Measurements from ENCODE around the gene CYP19A1. TPM values are rescaled to one million over a fixed set of nuclear protein-coding genes. Genes with fewer than 3 reads are reported as not detected.

CYP19A1 gene
- total RNA-seq, 2 experiments from 2014 or later = not detected

- H3K27me3 Mint-ChIP-seq = peaks cover 21% of the 10 kb centered on the region
- H3K4me1 Mint-ChIP-seq = no peaks in the 10 kb centered on the region
- no peaks in the 10 kb centered on the region for H3K9me3 Mint-ChIP-seq
- no peaks in the 10 kb centered on the region for H3K36me3 Mint-ChIP-seq
- H3K27ac Mint-ChIP-seq = no peak overlapping the region
- no peak for DNase-seq
- no peak overlapping the region for H3K4me3 Mint-ChIP-seq
Measured at GRCh38 chr15:51322621-51323296, 15.6 kb downstream of the CYP19A1 start.

DNA sequence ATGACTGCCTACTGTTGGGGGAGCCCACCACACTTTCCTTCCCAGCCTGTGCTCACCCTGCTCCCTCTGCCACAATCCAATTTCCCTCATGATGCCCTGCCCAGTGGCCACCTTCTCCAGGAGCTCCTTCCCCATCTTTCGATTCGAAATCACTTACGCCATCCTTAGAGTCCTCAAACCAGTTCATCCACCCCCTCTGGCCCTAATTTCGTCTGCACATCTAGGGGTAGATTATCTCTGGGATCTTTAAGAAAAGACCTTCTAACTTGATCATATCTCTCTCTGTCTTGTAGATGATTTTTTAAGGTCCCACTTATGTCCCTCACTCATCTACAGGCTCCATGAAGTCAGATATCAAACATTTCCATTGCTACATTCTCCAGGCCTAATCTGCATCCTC is 17.1 kb downstream of the CYP19A1 start:
- Mint-ChIP-seq H3K9me3 (no peaks in the 10 kb centered on the region), H3K4me1 (no peaks in the 10 kb centered on the region), H3K36me3 (no peaks in the 10 kb centered on the region), H3K27ac (peak overlapping the region; percentile 17), H3K4me3 (no peak overlapping the region), H3K27me3 (peaks cover 19% of the 10 kb centered on the region)
- DNase-seq = no peak

DNA sequence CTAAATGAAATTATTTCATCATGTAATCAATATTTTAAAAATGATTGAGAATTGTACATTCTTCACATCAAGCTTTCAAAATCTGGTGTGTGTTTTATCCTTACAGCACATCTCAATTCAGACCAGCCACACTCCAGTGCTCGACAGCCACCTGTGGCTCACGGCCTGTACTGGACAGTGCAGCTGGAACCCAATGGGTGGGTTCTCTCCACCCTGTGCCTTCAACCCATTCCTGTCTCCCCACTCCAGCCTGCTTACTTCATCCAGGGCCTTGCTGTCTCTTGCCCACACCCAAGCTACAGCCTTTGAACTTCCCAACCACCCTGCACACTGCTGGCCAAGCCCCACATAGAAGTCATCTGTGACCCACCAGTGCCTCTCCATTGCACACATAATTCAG is 17.6 kb downstream of the CYP19A1 start:
- DNase-seq = no peak
- Mint-ChIP-seq H3K27ac (no peak overlapping the region), H3K9me3 (no peaks in the 10 kb centered on the region), H3K36me3 (no peaks in the 10 kb centered on the region), H3K4me3 (no peak overlapping the region), H3K27me3 (peaks cover 19% of the 10 kb centered on the region), H3K4me1 (no peaks in the 10 kb centered on the region)

GRCh38 chr15:51319539-51319938 is 18.9 kb downstream of the CYP19A1 start:
- Mint-ChIP-seq H3K4me1 (no peaks in the 10 kb centered on the region), H3K36me3 (no peaks in the 10 kb centered on the region), H3K27ac (no peak overlapping the region), H3K4me3 (no peak overlapping the region), H3K9me3 (no peaks in the 10 kb centered on the region), H3K27me3 (peaks cover 19% of the 10 kb centered on the region)
- DNase-seq = no peak

GRCh38 chr15:51318382-51319150 is 19.8 kb downstream of the CYP19A1 start:
- H3K4me1 Mint-ChIP-seq = no peaks in the 10 kb centered on the region
- H3K4me3 Mint-ChIP-seq = no peak overlapping the region
- no peaks in the 10 kb centered on the region for H3K36me3 Mint-ChIP-seq
- H3K27me3 Mint-ChIP-seq = peaks cover 19% of the 10 kb centered on the region
- no peaks in the 10 kb centered on the region for H3K9me3 Mint-ChIP-seq
- no peak overlapping the region for H3K27ac Mint-ChIP-seq
- no peak for DNase-seq

DNA sequence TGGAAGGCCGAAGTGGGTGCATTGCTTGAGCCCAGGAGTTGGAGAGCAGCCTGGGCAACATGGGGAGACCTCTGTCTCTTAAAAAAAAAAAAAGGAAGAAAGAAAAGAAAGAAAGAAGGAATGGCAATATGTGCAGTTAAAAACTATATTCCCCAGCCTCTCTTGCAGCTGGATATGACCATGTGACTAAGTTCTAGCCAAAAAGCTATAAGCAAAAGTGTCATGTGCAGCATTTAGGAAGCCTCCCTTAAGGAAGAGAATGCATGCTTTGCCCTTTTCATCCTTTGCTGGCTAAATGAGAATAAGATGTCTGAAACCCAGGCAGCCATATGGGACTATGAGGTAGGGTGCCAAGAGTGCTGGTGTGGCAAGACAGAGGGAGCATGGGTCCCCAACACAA is 21.8 kb downstream of the CYP19A1 start:
- DNase-seq = no peak
- no peak overlapping the region for H3K4me3 Mint-ChIP-seq
- H3K9me3 Mint-ChIP-seq = no peaks in the 10 kb centered on the region
- H3K4me1 Mint-ChIP-seq = no peaks in the 10 kb centered on the region
- peaks cover 13% of the 10 kb centered on the region for H3K27me3 Mint-ChIP-seq
- H3K36me3 Mint-ChIP-seq = no peaks in the 10 kb centered on the region
- H3K27ac Mint-ChIP-seq = no peak overlapping the region

DNA sequence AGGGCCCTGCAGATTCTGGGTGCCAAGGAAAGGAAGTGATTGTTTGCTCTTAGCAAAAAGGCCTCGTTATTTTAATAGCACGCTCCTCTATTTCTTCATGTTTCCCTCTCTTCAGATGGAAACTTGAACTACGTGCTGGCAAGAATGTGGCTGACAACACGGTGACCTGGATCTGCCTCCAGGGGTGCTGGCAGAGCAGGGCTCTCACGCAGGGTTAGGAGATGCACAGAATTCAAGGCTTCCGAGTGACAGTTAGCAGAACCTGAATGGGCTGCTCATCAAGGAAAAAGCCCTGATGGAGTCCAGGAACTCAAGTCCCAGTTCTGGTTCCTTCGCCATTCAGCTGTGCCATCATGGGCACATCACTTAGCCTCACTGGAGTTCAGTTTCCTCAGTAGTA is 22.7 kb downstream of the CYP19A1 start:
- DNase-seq = no peak
- Mint-ChIP-seq H3K9me3 (no peaks in the 10 kb centered on the region), H3K27ac (no peak overlapping the region), H3K4me3 (no peak overlapping the region), H3K27me3 (peaks cover 13% of the 10 kb centered on the region), H3K36me3 (no peaks in the 10 kb centered on the region), H3K4me1 (no peaks in the 10 kb centered on the region)

DNA sequence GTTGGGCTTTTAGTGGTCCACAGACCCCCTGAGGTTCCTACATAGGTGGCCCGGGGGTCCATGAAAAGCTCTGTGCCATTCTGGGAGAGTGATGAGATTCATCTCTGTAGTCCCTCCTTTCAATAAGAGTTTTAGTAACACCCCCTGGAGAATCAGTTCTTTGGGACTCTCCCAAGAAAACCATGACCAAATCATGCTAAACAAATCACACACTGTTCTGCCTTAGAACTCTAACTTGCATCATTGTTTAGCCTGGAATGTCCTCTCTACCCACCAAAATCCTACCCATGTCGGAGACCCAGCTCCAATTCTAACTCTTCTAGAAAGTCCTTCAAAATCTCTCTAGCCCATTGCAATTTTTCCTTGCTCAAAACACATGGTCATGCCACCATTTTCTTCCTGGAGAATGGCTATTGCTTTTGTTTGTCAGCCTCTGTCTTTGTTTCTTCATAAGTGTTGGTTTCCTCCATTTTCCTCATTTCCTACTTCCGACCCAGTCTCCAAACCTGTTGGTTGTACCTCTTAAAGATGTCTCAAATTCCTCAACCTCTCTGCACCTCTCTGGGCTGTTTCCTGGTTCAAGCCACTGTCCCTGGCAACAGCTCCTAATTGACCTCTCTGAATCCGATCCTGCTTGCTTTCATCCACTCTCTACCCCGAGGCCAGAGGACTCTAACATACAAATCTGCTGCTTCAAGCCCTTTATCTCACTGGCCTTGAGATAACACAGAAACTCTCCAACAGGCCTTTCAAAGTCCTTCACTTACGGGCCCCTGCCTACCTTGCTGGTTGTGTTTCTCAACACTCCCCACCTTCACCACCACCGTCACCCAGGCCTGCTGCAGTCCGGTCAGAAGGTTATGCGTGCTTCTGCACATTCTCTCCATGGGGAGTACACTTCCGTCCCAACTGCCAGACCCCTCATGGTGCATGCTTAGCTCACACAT is 23.7 kb downstream of the CYP19A1 start:
- H3K27me3 Mint-ChIP-seq = peaks cover 8% of the 10 kb centered on the region
- no peak for DNase-seq
- no peaks in the 10 kb centered on the region for H3K36me3 Mint-ChIP-seq
- no peak overlapping the region for H3K4me3 Mint-ChIP-seq
- no peaks in the 10 kb centered on the region for H3K9me3 Mint-ChIP-seq
- H3K4me1 Mint-ChIP-seq = no peaks in the 10 kb centered on the region
- no peak overlapping the region for H3K27ac Mint-ChIP-seq

DNA sequence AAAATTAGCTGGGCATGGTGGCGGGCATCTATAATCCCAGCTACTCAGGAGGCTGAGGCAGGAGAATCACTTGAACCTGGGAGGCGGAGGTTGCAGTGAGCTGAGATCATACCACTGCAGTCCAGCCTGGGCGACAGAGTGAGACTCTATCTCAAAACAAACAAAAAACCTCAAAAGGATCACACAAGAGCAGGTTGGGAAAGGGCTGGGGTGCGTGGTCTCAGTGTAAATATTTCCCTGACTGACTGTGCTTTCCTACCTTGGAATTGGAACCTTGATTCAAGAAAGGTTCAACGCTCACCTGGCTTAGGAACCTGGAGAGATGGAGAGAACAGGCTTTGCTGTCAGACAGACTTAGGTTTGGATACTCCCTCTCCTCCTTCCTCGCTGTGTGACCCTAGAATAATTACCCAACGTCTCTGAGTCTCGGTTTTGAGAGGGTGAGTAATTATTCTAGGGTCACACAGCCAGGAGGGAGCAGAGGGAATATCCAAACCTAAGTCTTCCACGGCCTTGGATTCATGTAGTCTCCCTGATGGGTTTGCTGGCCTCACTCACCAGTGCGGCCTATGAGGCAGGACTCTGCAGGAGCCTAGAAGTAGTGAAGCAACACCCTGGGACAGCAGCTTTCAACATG is 24.6 kb downstream of the CYP19A1 start:
- peaks cover 3% of the 10 kb centered on the region for H3K27me3 Mint-ChIP-seq
- H3K9me3 Mint-ChIP-seq = no peaks in the 10 kb centered on the region

GRCh38 chr15:51313074-51313393 is 25.4 kb downstream of the CYP19A1 start:
- Mint-ChIP-seq H3K4me1 (no peaks in the 10 kb centered on the region), H3K36me3 (no peaks in the 10 kb centered on the region), H3K27me3 (peaks cover 3% of the 10 kb centered on the region), H3K4me3 (no peak overlapping the region), H3K27ac (no peak overlapping the region), H3K9me3 (no peaks in the 10 kb centered on the region)
- no peak for DNase-seq

More for the DNA sequence above, 24.6 kb downstream of the CYP19A1 start:
- H3K36me3 Mint-ChIP-seq = no peaks in the 10 kb centered on the region
- DNase-seq = no peak
- no peak overlapping the region for H3K27ac Mint-ChIP-seq
- no peaks in the 10 kb centered on the region for H3K4me1 Mint-ChIP-seq
- no peak overlapping the region for H3K4me3 Mint-ChIP-seq

DNA sequence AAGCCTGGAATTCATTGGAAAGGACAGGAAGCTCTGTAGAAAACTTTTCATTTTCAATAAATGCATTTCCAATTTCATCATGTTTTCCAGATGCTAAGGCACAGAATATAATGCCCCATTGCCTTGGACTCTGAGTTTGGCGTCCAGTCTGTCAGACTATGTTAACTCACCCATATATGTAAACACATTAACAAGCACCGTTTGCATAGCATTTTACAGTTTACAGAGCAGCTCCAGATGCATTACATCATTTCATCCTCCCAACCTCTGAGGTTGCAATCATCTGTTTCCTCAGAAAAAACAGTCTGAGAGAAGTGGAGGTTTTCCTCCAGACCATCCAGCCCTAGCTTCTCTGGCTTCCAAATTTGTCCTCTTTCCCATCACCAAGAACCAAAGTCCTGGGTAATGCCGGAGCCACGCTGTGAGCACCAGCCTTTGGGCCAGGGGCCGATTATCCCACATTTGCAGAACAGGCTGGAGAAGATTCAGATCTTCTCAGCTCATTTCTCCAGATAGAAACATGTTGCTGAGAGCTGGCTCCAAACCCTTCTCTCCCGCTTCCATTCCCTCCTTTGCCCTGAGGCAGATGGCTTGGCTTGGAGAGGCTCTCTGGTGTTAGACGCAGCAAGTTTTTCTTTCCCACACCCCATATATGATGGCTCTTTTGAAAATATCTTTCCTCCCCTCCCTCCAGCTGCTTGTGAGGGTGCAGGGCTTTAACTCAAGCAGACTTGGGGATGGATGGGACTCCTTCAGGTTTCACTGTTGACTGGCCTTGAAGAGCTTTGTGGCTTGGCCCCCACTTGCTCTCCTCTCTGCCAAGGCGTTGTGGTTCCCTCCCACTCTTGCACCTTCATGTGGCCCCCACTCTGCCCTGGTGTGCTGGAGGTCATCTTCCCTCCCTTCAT is 26.0 kb downstream of the CYP19A1 start:
- DNase-seq = no peak
- Mint-ChIP-seq H3K27me3 (peaks cover 2% of the 10 kb centered on the region), H3K9me3 (no peaks in the 10 kb centered on the region), H3K4me3 (no peak overlapping the region), H3K36me3 (no peaks in the 10 kb centered on the region), H3K4me1 (no peaks in the 10 kb centered on the region), H3K27ac (no peak overlapping the region)

DNA sequence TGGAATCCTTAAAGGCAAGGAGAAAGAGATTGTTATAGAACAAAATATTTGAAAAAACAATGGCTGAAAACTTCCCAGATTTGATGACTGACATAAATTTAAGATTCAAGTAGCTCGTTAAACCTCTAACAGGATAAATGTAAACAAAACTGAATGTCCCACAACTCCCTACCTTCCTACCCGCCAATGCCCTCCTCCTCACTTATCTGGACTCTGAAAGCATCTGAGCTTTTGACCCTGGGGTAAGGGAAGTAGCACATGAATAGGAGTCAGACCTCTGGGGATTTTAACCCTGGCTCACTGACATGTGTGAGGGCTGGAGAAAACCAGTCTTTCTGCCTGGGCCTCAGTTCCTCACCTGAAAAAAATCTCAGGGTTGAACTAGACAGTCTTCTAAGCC is 26.9 kb downstream of the CYP19A1 start:
- no peak overlapping the region for H3K4me3 Mint-ChIP-seq
- no peaks in the 10 kb centered on the region for H3K9me3 Mint-ChIP-seq
- no peaks in the 10 kb centered on the region for H3K27me3 Mint-ChIP-seq
- no peak overlapping the region for H3K27ac Mint-ChIP-seq
- DNase-seq = no peak
- H3K36me3 Mint-ChIP-seq = no peaks in the 10 kb centered on the region
- H3K4me1 Mint-ChIP-seq = no peaks in the 10 kb centered on the region

- DNase-seq = no peak
- no peak overlapping the region for H3K4me3 Mint-ChIP-seq
- peaks cover 7% of the 10 kb centered on the region for H3K27me3 Mint-ChIP-seq
- H3K9me3 Mint-ChIP-seq = no peaks in the 10 kb centered on the region
- no peak overlapping the region for H3K27ac Mint-ChIP-seq
- no peaks in the 10 kb centered on the region for H3K4me1 Mint-ChIP-seq
- no peaks in the 10 kb centered on the region for H3K36me3 Mint-ChIP-seq
Measured at GRCh38 chr15:51310064-51310463, 28.3 kb downstream of the CYP19A1 start.

- no peak for DNase-seq
- no peaks in the 10 kb centered on the region for H3K36me3 Mint-ChIP-seq
Measured at GRCh38 chr15:51307811-51308210, 30.6 kb downstream of the CYP19A1 start.

More at GRCh38 chr15:51307811-51308210, 30.6 kb downstream of the CYP19A1 start:
- no peaks in the 10 kb centered on the region for H3K9me3 Mint-ChIP-seq
- H3K4me3 Mint-ChIP-seq = no peak overlapping the region
- H3K27ac Mint-ChIP-seq = no peak overlapping the region
- H3K27me3 Mint-ChIP-seq = peaks cover 8% of the 10 kb centered on the region
- no peaks in the 10 kb centered on the region for H3K4me1 Mint-ChIP-seq

All from activated naive CD8-positive, alpha-beta T cell treated with anti-CD3 and anti-CD28 coated beads for 36 hours (primary cell).